Right atrium auricular region (tissue), 2 donors: ENCODE results near the gene NUP42. TPM values are rescaled to one million over a fixed set of nuclear protein-coding genes. Genes with fewer than 3 reads are reported as not detected.
"Not testable (repeated sequence)": the region's sequence is repeated elsewhere in the genome, so short reads cannot be mapped to it uniquely, and the experiment has no call there.

Source experiments
- DNase-seq: peaks from one replicate; pipeline ENCODE4 v3.0.0-alpha.2; 2019; ENCODE audit warnings: low spot score
- H3K27ac ChIP-seq, 2 donors: fragments of 200-600 bp; sonication (generic); 1 replicate in 1 of 2; 2 replicates in 1 of 2; pipeline ENCODE4 v1.5.1; 2016 to 2019
- H3K27me3 ChIP-seq, 2 donors: fragments of 200-600 bp; sonication (generic); one replicate each; pipeline versions ENCODE4 v1.5.1 to v1.6.0; 2017 to 2019
- H3K36me3 ChIP-seq: fragments of 200-600 bp; sonication (generic); one replicate; pipeline ENCODE4 v1.5.1; 2016
- H3K4me1 ChIP-seq, 2 donors: fragments of 200-600 bp; sonication (generic); one replicate each; pipeline versions ENCODE4 v1.5.1 to v1.6.0; 2017 to 2019
- H3K4me3 ChIP-seq, 2 donors: fragments of 200-600 bp; sonication (generic); 1 replicate in 1 of 2; 2 replicates in 1 of 2; pipeline ENCODE4 v1.5.1; 2017 to 2019; ENCODE audit warnings: mild to moderate bottlenecking in 1 of 2, moderate library complexity in 1 of 2
- H3K9me3 ChIP-seq, 2 donors: fragments of 200-600 bp; sonication (generic); one replicate each; pipeline ENCODE4 v1.5.1; 2019
- CTCF ChIP-seq, 2 donors: fragments of 200-600 bp; sonication (generic); IDR thresholded peaks; one replicate each; pipeline ENCODE4 v1.5.1; 2019; ENCODE audit warnings: antibody characterized with exemption in 2 of 2
- total RNA-seq, 2 donors: library from RNA; depleted of rRNA; stranded (reverse); fragments of >200 nt; gene quantifications; one replicate each; pipeline ENCODE4 v1.1.0, GENCODE V29; 2016

The NUP42 gene
- total RNA-seq, 2 donors from 2014 or later: 24.7 to 30.6 TPM

- no peak overlapping the region for H3K27ac ChIP-seq
- no peaks in the 10 kb centered on the region for H3K27me3 ChIP-seq
These were observed 34.2 kb downstream of the NUP42 start for GRCh38 chr7:23216021-23216420.

GRCh38 chr7:23218196-23218595 is 36.3 kb downstream of the NUP42 start:
- H3K9me3 ChIP-seq: no peaks in the 10 kb centered on the region
- H3K36me3 ChIP-seq: no peaks in the 10 kb centered on the region
- no peak for TF ChIP-seq CTCF (IDR thresholded peaks at IDR 0.05)
- no peaks in the 10 kb centered on the region for H3K27me3 ChIP-seq
- H3K4me3 ChIP-seq: no peak overlapping the region
- H3K27ac ChIP-seq: no peak overlapping the region
- no peak for DNase-seq
- H3K4me1 ChIP-seq: no peaks in the 10 kb centered on the region

More at GRCh38 chr7:23216021-23216420, 34.2 kb downstream of the NUP42 start:
- no peak for DNase-seq
- H3K4me1 ChIP-seq: no peaks in the 10 kb centered on the region
- no peaks in the 10 kb centered on the region for H3K9me3 ChIP-seq
- no peak overlapping the region for H3K4me3 ChIP-seq
- H3K36me3 ChIP-seq: no peaks in the 10 kb centered on the region
- no peak for TF ChIP-seq CTCF (IDR thresholded peaks at IDR 0.05)

- DNase-seq: no peak
- no peaks in the 10 kb centered on the region for H3K27me3 ChIP-seq
- no peak overlapping the region for H3K27ac ChIP-seq
- no peaks in the 10 kb centered on the region for H3K4me1 ChIP-seq
- TF ChIP-seq CTCF (IDR thresholded peaks at IDR 0.05): no peak
- H3K9me3 ChIP-seq: no peaks in the 10 kb centered on the region
- H3K4me3 ChIP-seq: no peak overlapping the region
- no peaks in the 10 kb centered on the region for H3K36me3 ChIP-seq
These were observed 39.0 kb downstream of the NUP42 start for GRCh38 chr7:23220690-23221305.

GRCh38 chr7:23222439-23223030 is 40.7 kb downstream of the NUP42 start:
- H3K9me3 ChIP-seq: no peaks in the 10 kb centered on the region
- H3K27me3 ChIP-seq: no peaks in the 10 kb centered on the region
- peaks cover 0 to 4% of the 10 kb centered on the region in 2 donors for H3K4me1 ChIP-seq
- no peak overlapping the region for H3K4me3 ChIP-seq
- DNase-seq: no peak
- H3K36me3 ChIP-seq: no peaks in the 10 kb centered on the region
- TF ChIP-seq CTCF (IDR thresholded peaks at IDR 0.05): no peak
- no peak overlapping the region for H3K27ac ChIP-seq

GRCh38 chr7:23224364-23224763 is 42.5 kb downstream of the NUP42 start:
- H3K36me3 ChIP-seq, H3K9me3 ChIP-seq, H3K27ac ChIP-seq, DNase-seq, H3K4me3 ChIP-seq, H3K4me1 ChIP-seq, H3K27me3 ChIP-seq: not testable (repeated sequence)

- H3K27me3 ChIP-seq: no peaks in the 10 kb centered on the region
- no peak for TF ChIP-seq CTCF (IDR thresholded peaks at IDR 0.05)
- H3K4me1 ChIP-seq: peaks cover 0 to 4% of the 10 kb centered on the region in 2 donors
- no peak overlapping the region for H3K27ac ChIP-seq
- H3K9me3 ChIP-seq: peaks cover 0 to 6% of the 10 kb centered on the region in 2 donors
- no peak overlapping the region for H3K4me3 ChIP-seq
- no peaks in the 10 kb centered on the region for H3K36me3 ChIP-seq
- DNase-seq: no peak
These were observed 45.1 kb downstream of the NUP42 start for GRCh38 chr7:23226844-23227450.
